Dermis microvascular lymphatic vessel endothelial cell (primary cell): ENCODE data around the gene SRPK2. TPM values are rescaled to one million over a fixed set of nuclear protein-coding genes. Genes with fewer than 3 reads are reported as not detected.
A peak's percentile ranks its signal among the peaks of the same experiment; 100 is the strongest.
"Not testable (repeated sequence)": the region's sequence is repeated elsewhere in the genome, so short reads cannot be mapped to it uniquely, and the experiment has no call there.

Experiments
- DNase-seq, 2 donors: peaks; one replicate each; pipeline versions ENCODE4 v3.0.0 to v3.0.0-alpha.2; 2010; ENCODE audit warnings: low read depth in 2 of 2
- total RNA-seq: library from RNA; depleted of rRNA; stranded (reverse); fragments of >200 nt; gene quantifications from 2 replicates; pipeline ENCODE4 v1.2.1, GENCODE V29; 2014

The SRPK2 gene
- 51.9 and 68.9 TPM in 2 replicates for total RNA-seq

- peak; percentile 6 to 78 for DNase-seq
These were observed at the start of gene SRPK2 for GRCh38 chr7:105388356-105389087. Gene SRPK2, minus strand, starts transcription at chr7:105388921.

GRCh38 chr7:105438254-105438653 lies 49.5 kb upstream of the SRPK2 start:
- DNase-seq, result no peak

- DNase-seq, result not testable (repeated sequence)
These were observed 48.6 kb upstream of the SRPK2 start for GRCh38 chr7:105437356-105437755.

GRCh38 chr7:105429746-105430612 lies 41.3 kb upstream of the SRPK2 start:
- DNase-seq, result peak; percentile 78 to 82

GRCh38 chr7:105426606-105427146 lies 38.0 kb upstream of the SRPK2 start:
- no peak for DNase-seq

- DNase-seq, result no peak
These were observed 35.3 kb upstream of the SRPK2 start for GRCh38 chr7:105423987-105424386.

GRCh38 chr7:105413887-105414437 lies 25.2 kb upstream of the SRPK2 start:
- no peak for DNase-seq

GRCh38 chr7:105410774-105411173 lies 22.1 kb upstream of the SRPK2 start:
- DNase-seq, result not testable (repeated sequence)

GRCh38 chr7:105409775-105410174 lies 21.1 kb upstream of the SRPK2 start:
- DNase-seq, result not testable (repeated sequence)

GRCh38 chr7:105408791-105409410 lies 20.2 kb upstream of the SRPK2 start:
- no peak for DNase-seq

- DNase-seq, result no peak
These were observed 14.4 kb upstream of the SRPK2 start for GRCh38 chr7:105403128-105403527.

GRCh38 chr7:105402221-105403095 lies 13.7 kb upstream of the SRPK2 start:
- DNase-seq, result no peak

GRCh38 chr7:105399043-105399725 lies 10.5 kb upstream of the SRPK2 start:
- peak; percentile 37 to 60 for DNase-seq

GRCh38 chr7:105396566-105396965 lies 7.8 kb upstream of the SRPK2 start:
- DNase-seq, result no peak

- DNase-seq, result no peak
These were observed 2.7 kb upstream of the SRPK2 start for GRCh38 chr7:105391429-105391828.

GRCh38 chr7:105389889-105390288 lies 1.2 kb upstream of the SRPK2 start:
- DNase-seq, result no peak

- DNase-seq, result peak; percentile 23 to 60
These were observed 448 bp upstream of the SRPK2 start for GRCh38 chr7:105389088-105389650.

GRCh38 chr7:105387508-105388355 lies 989 bp downstream of the SRPK2 start:
- peak; percentile 4 to 54 for DNase-seq

- no peak for DNase-seq
These were observed 10.8 kb downstream of the SRPK2 start for GRCh38 chr7:105377903-105378302.
